Heart right ventricle (tissue), 16 donors: ENCODE measurements around the gene GPR34. TPM values are rescaled to one million over a fixed set of nuclear protein-coding genes. Genes with fewer than 3 reads are reported as not detected.
"Not testable (repeated sequence)": the region's sequence is repeated elsewhere in the genome, so short reads cannot be mapped to it uniquely, and the experiment has no call there.

Experiments used
- ATAC-seq, 8 donors: fragments of 200-7000 bp; cut with Tn5 transposase; one replicate each; pipeline ENCODE4 v1.9.1; 2020; ENCODE audit warnings: mild to moderate bottlenecking in 8 of 8, moderate library complexity in 8 of 8, moderate number of reproducible peaks in 1 of 8
- DNase-seq, 2 donors: peaks; one replicate each; pipeline ENCODE4 v3.0.0-alpha.2; 2020
- H3K27ac ChIP-seq, 10 donors: fragments of 200-600 bp; sonication (generic) in 2 of 10; one replicate each; pipeline versions ENCODE4 v1.5.0 to v1.8.0; 2020 to 2022; ENCODE audit warnings: mild to moderate bottlenecking in 3 of 10
- H3K27me3 ChIP-seq, 7 donors: fragments of 200-600 bp; one replicate each; pipeline ENCODE4 v1.8.0; 2021 to 2022; ENCODE audit warnings: mild to moderate bottlenecking in 2 of 7
- H3K36me3 ChIP-seq, 9 donors: fragments of 200-600 bp; sonication (generic) in 1 of 9; one replicate each; pipeline versions ENCODE4 v1.5.0 to v1.8.0; 2020 to 2022; ENCODE audit warnings: mild to moderate bottlenecking in 2 of 9
- H3K4me1 ChIP-seq, 9 donors: fragments of 200-600 bp; sonication (generic) in 1 of 9; one replicate each; pipeline versions ENCODE4 v1.5.0 to v1.8.0; 2020 to 2022; ENCODE audit warnings: mild to moderate bottlenecking in 4 of 9
- H3K4me3 ChIP-seq, 10 donors: fragments of 200-600 bp; sonication (generic) in 2 of 10; one replicate each; pipeline versions ENCODE4 v1.5.0 to v1.8.0; 2020 to 2022; ENCODE audit warnings: mild to moderate bottlenecking in 7 of 10, moderate library complexity in 2 of 10
- H3K9me3 ChIP-seq, 11 donors: fragments of 200-600 bp in 10 of 11; sonication (generic) in 2 of 11; one replicate each; pipeline versions ENCODE4 v1.5.0 to v1.8.0; 2013 to 2022; ENCODE audit warnings: mild to moderate bottlenecking in 2 of 11, control low read depth in 1 of 11, moderate library complexity in 1 of 11
- CTCF ChIP-seq, 9 donors: fragments of 200-600 bp; sonication (generic) in 2 of 9; IDR thresholded peaks; one replicate each; pipeline versions ENCODE4 v1.5.0 to v1.8.0; 2021 to 2022; ENCODE audit warnings: antibody characterized with exemption in 9 of 9, mild to moderate bottlenecking in 5 of 9, moderate library complexity in 1 of 9
- WGBS, 2 donors: extraction: QIAGEN DNeasy Blood & Tissue Kit; methylation state at CpG; one replicate each; pipeline ENCODE4 v1.1.7; 2013; ENCODE audit warnings: inconsistent platforms in 1 of 2; 5-methylcytosine and 5-hydroxymethylcytosine counted together
- intact Hi-C, 10 donors: fragments of 100-400 bp; cut with DNase I; formaldehyde crosslinking; loops; one replicate each; pipeline versions ENCODE4 v1.11.1 to v1.14.2; 2022
- long read RNA-seq, 3 donors: library from polyadenylated mRNA; unstranded; transcript quantifications; one replicate each; pipeline ENCODE4 v2.0.0, GENCODE V29; 2020 to 2021
- polyA plus RNA-seq, 2 donors: library from polyadenylated mRNA; stranded (reverse); fragments of 200-250 nt; gene quantifications; one replicate each; pipeline ENCODE4 v1.2.3, GENCODE V29; 2013
- total RNA-seq, 10 donors: library from RNA; stranded (reverse); fragmentation: NEBNext Ultra II Directional in 3 of 10; extraction: Animal tissue kit (Norgen Biotek cat#: 25700) in 3 of 10; gene quantifications; one replicate each; pipeline versions ENCODE4 v1.2.1 to v1.2.4, GENCODE V29; 2021 to 2023
- donor health status: Arrhythmogenic right ventricular cardiomyopathy.
- donor health status: ischemic (EF 13 %, LVEDD 7.1; RV severe dilation, severe dysfunction).
- donor health status: healthy with polysubstance abuse.
- donor health status: DM: no; HTN: yes; CAD: no.
- donor health status: DM: no; HTN: no; CAD: no.
- donor health status: ischemic (EF 25% LVEDD 6.9; RV normal size, moderate dysfunction).
- donor health status: ischemic (EF 25% LVEDD 5.7; RV mildly dilated, moderate dysfunction).
- donor health status: healthy.
- donor health status: DM: yes; HTN: yes; CAD: no.
- donor health status: Ischemic cardiomyopathy.
- donor health status: ischemic (EF 35%, LVEDD 5.7; RV mildly dilated, moderate dysfunction).
- donor health status: nonischemic (EF 11% LVEDD 7.7; RV severe dilation, severe dysfunction).
- donor health status: DM: yes; HTN: yes; CAD: no.
- donor health status: PGD.
- donor health status: ischemic (EF 29% LVEDD 5.4; RV normal size, mild dysfunction).
- donor health status: nonischemic (EF 23%, LVEDD 6.1; RV moderate dilation, normal function).

The GPR34 gene
- total RNA-seq (1 to 10 TPM; 1.0 to 9.8 (median 3.7) TPM), polyA plus RNA-seq (1 to 10 TPM; 2.2 to 2.4 TPM)
- long read RNA-seq, donor 1, partial matches to known transcripts, result 0 of 1 reads
- long read RNA-seq, donor 1, other reads (novel, unspliced or antisense), result 0 of 1 reads
- long read RNA-seq, donor 2, partial matches to known transcripts, result 0 of 3 reads
- long read RNA-seq, donor 2, other reads (novel, unspliced or antisense), result 0 of 3 reads
- long read RNA-seq, donor 3, partial matches to known transcripts, result 0 of 1 reads
- long read RNA-seq, donor 3, other reads (novel, unspliced or antisense), result 0 of 1 reads

DNA sequence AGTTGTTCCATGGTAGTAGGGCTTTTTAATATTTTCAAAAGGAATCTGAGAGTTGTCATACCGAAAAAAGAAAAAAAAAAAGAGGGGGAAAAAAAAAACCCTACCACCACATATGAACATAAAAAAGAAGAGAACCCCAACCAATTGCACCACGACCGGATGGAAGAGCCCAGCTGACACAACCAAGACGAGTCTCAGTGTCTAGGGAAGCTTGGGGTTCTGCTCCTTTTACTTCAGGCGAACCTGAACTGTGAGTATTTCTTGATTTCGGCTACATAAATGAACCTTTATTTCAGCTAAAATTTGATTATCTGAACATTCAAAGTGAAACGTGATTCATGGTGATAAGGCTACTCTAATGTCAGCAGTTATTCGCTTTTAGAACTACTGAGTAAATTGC is at the start of gene GPR34:
GPR34 (plus strand) TSS at position 139 of the 400 bp plus-strand sequence. CDS start 6,661 bp downstream, outside the sequence.
- no peak for TF ChIP-seq CTCF (IDR thresholded peaks at IDR 0.05)
- Histone ChIP-seq H3K4me3 (peak within 1 kb of the TSS in 5 of 10 donors; percentile 11 to 37 (median 14)), H3K27me3 (peaks cover 0 to 7% (median 0%) of the 10 kb centered on the region in 7 donors), H3K4me1 (peaks cover 0 to 25% (median 5%) of the 10 kb centered on the region in 9 donors), H3K27ac (peak within 1 kb of the TSS in 1 of 10 donors; percentile 41), H3K9me3 (no peaks in the 10 kb centered on the region), H3K36me3 (no peaks in the 10 kb centered on the region)
- intact Hi-C loops, result no loop called here
- WGBS, 2 donors, result 76 to 80% methylated on average over 8 of the region's 8 CpGs
- ATAC-seq (no peak), DNase-seq (no peak)

GRCh38 chrX:41646201-41646600 is 42.6 kb upstream of the GPR34 start:
- WGBS, 2 donors, result 67 to 81% methylated on average over 2 of the region's 2 CpGs
- intact Hi-C loops, result not testable (repeated sequence)

DNA sequence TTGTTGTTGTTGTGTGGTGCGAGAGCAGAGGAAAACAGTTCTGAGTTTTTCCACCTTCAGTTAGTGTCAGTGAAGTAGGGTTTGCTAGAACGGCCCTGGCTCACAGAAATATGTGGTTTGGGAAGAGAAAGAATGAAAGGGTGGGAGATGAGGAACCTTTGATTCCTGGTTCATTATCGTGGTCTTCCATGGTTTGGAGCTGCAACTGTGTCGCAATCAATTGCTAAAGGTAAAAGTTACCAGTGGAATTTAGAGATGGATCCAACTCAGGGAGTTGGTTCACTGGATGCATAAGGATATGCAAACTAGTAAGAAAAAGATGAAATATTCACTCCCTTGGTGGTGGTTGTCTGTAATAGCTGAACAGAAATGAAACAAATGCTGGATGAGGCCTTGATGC is 35.6 kb upstream of the GPR34 start:
- intact Hi-C loops, result no loop called here
- TF ChIP-seq CTCF (IDR thresholded peaks at IDR 0.05), result no peak
- no peak overlapping the region for H3K27ac ChIP-seq
- H3K4me3 ChIP-seq, result no peak overlapping the region
- H3K9me3 ChIP-seq, result peaks cover 0 to 5% (median 0%) of the 10 kb centered on the region in 11 donors
- ATAC-seq (no peak), DNase-seq (no peak)
- H3K36me3 ChIP-seq, result peaks cover 0 to 22% (median 0%) of the 10 kb centered on the region in 9 donors
- WGBS, 2 donors, result 98 to 100% methylated on average over 4 of the region's 4 CpGs
- no peaks in the 10 kb centered on the region for H3K4me1 ChIP-seq
- H3K27me3 ChIP-seq, result peaks cover 0 to 31% (median 0%) of the 10 kb centered on the region in 7 donors

More at GRCh38 chrX:41646201-41646600, 42.6 kb upstream of the GPR34 start:
- H3K27ac ChIP-seq, H3K27me3 ChIP-seq, H3K4me3 ChIP-seq, DNase-seq, H3K4me1 ChIP-seq, ATAC-seq, H3K36me3 ChIP-seq: not testable (repeated sequence)
- peaks cover 0 to 35% (median 0%) of the 10 kb centered on the region in 11 donors for H3K9me3 ChIP-seq

DNA sequence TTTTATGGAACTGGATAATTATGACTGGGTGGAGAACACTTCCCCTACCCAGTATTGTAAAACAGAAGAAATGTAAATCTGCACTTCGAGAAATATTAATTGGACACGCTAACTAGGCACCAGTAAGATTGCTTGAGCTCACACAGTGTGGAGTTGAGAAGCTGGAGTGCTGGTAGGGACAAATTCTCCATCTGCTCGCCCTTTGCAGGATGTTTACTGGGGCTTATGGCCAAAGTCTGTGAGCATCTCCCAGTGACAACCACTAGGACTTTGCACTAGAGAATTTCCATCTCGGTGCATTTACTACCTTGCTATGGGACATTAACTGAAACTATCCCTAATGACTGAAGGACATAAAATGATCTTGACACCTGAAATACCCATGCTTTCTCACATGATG is 33.7 kb upstream of the GPR34 start:
- Histone ChIP-seq H3K4me3 (no peak overlapping the region), H3K9me3 (no peaks in the 10 kb centered on the region), H3K27ac (no peak overlapping the region), H3K27me3 (peaks cover 0 to 33% (median 0%) of the 10 kb centered on the region in 7 donors), H3K36me3 (peaks cover 0 to 41% (median 0%) of the 10 kb centered on the region in 9 donors), H3K4me1 (no peaks in the 10 kb centered on the region)
- DNase-seq (no peak), ATAC-seq (no peak)
- WGBS, 2 donors, result 68 to 69% methylated on average over 4 of the region's 4 CpGs
- TF ChIP-seq CTCF (IDR thresholded peaks at IDR 0.05), result no peak
- intact Hi-C loops, result no loop called here

DNA sequence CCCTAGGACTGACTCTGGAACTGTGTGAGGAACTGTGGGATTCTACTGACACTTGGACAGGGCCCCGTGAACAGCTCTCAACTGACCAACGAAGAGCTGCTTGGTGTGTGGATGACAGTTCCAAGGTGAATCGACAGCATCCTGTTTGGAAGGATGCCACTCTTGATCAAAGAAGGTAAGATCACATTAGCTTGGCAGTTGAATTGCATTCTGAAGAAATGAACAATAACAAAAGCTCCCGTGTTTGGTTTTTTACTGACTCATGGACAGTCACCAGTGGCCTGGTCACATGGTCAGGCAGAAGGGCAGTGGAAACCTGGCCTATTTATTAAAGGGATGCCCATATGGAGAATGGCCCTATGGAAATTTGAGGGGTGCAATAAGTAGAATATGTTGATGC is 33.1 kb upstream of the GPR34 start:
- Histone ChIP-seq H3K9me3 (no peaks in the 10 kb centered on the region), H3K4me1 (no peaks in the 10 kb centered on the region), H3K36me3 (peaks cover 0 to 47% (median 0%) of the 10 kb centered on the region in 9 donors), H3K4me3 (no peak overlapping the region), H3K27me3 (peaks cover 0 to 36% (median 0%) of the 10 kb centered on the region in 7 donors), H3K27ac (no peak overlapping the region)
- ATAC-seq (peak in 1 of 8 donors; percentile 26), DNase-seq (no peak)
- no peak for TF ChIP-seq CTCF (IDR thresholded peaks at IDR 0.05)
- intact Hi-C loops, result no loop called here
- 62 to 67% methylated on average over 4 of the region's 4 CpGs for WGBS, 2 donors
